Sigmoid colon (tissue), 4 donors: ENCODE measurements around the gene IRX4.

Experiments
- POLR2A ChIP-seq, 2 donors: fragments of 450-650 bp; IDR thresholded peaks; one replicate each; pipeline ENCODE4 v1.6.1; 2016; ENCODE audit warnings: antibody characterized with exemption in 2 of 2, mild to moderate bottlenecking in 2 of 2, moderate library complexity in 2 of 2
- POLR2AphosphoS5 ChIP-seq, 4 donors: sonication (generic); formaldehyde crosslinking; IDR thresholded peaks; one replicate each; pipeline ENCODE4 v1.6.1; 2017; ENCODE audit warnings: antibody characterized with exemption in 4 of 4

DNA sequence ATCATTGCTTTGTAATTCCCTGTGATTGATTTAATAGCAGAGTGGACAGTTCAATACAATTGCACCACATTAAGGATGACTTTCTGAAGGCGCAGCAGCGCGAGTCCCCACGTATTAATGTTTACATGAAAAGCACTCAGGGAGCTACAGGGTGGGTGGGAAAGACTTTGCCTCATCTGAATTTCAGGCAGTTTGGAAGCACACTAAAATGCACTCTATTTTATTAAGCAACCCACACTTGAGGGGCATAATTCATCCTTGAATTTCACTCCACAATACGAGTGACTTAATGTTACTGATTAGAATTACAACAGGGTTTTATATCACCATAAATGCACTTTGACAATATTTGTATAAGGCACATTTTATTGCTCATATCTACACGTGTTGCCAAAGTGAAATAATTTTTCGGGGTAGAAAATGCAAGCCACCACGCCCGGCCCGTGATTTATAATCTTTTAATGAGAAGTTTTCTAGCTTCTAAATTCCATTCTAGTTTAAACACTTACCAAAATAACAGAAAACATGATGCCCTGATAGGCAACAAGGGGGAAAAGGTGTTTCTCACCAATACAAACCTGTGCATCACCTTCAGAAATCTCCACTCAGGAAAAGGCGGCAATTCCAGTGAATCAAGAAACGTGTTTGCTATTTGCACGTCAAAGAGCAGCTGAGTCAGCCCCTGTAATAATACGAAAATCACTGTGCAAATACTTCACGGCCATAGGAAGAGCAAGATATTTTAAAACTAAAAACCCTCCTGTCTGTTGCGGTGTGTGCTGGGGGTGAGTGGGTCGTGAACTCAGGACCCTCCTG is 40.5 kb downstream of the IRX4 start:
- TF ChIP-seq POLR2AphosphoS5 (IDR thresholded peaks at IDR 0.05) (no peak), POLR2A (IDR thresholded peaks at IDR 0.05) (no peak)
